Mesenchymal stem cell (in vitro differentiated cells and primary cell): ENCODE measurements around the gene PDE7B.
A peak's percentile ranks its signal among the peaks of the same experiment; 100 is the strongest.

ENCODE experiments used
- DNase-seq: peaks from one replicate; pipeline ENCODE4 v3.0.0-alpha.2; 2013
- H2AFZ ChIP-seq: one replicate; pipeline ENCODE4 v1.6.1; 2013; ENCODE audit warnings: low read depth, mild to moderate bottlenecking, control low read depth, inconsistent platforms, low read length, moderate library complexity
- H2AK5ac ChIP-seq: 2 replicates; pipeline ENCODE4 v1.6.1; 2013; ENCODE audit warnings: low read length, moderate library complexity, mild to moderate bottlenecking, inconsistent platforms; ENCODE audit not compliant: severe bottlenecking
- H2BK120ac ChIP-seq: one replicate; pipeline ENCODE4 v1.6.1; 2013; ENCODE audit warnings: low read depth, mild to moderate bottlenecking, inconsistent platforms, low read length, moderate library complexity
- H2BK12ac ChIP-seq, 2 experiments: one replicate each; pipeline ENCODE4 v1.6.1; 2013; ENCODE audit warnings: inconsistent platforms in 2 of 2, low read length in 2 of 2, mild to moderate bottlenecking in 2 of 2, moderate library complexity in 2 of 2, control low read depth in 1 of 2
- H2BK15ac ChIP-seq: one replicate; pipeline ENCODE4 v1.6.1; 2013; ENCODE audit warnings: mild to moderate bottlenecking, low read depth, inconsistent platforms; ENCODE audit not compliant: poor library complexity, severe bottlenecking
- H2BK5ac ChIP-seq: 2 replicates; pipeline ENCODE4 v1.6.1; 2013; ENCODE audit warnings: low read depth, mild to moderate bottlenecking, low read length, control low read depth, inconsistent platforms; ENCODE audit not compliant: poor library complexity, severe bottlenecking
- H3K14ac ChIP-seq, 2 experiments: one replicate each; pipeline ENCODE4 v1.6.1; 2013; ENCODE audit warnings: inconsistent platforms in 2 of 2, low read length in 2 of 2, control low read depth in 1 of 2, mild to moderate bottlenecking in 1 of 2, moderate library complexity in 1 of 2
- H3K18ac ChIP-seq, 2 experiments: one replicate each; pipeline ENCODE4 v1.6.1; 2013; ENCODE audit warnings: inconsistent platforms in 2 of 2, low read length in 2 of 2, control low read depth in 1 of 2, low read depth in 1 of 2, mild to moderate bottlenecking in 1 of 2
- H3K23ac ChIP-seq, 2 experiments: one replicate each; pipeline ENCODE4 v1.6.1; 2013; ENCODE audit warnings: inconsistent platforms in 2 of 2, low read length in 2 of 2, mild to moderate bottlenecking in 2 of 2, moderate library complexity in 2 of 2, control low read depth in 1 of 2
- H3K27ac ChIP-seq: 2 replicates; pipeline ENCODE4 v1.5.1; 2013; ENCODE audit warnings: mild to moderate bottlenecking, moderate library complexity, low read length, control low read depth, inconsistent platforms; ENCODE audit not compliant: poor library complexity, severe bottlenecking
- H3K27me3 ChIP-seq, 2 experiments: 2 replicates each; pipeline versions ENCODE4 v1.6.1 to v1.7.0; 2013; ENCODE audit warnings: low read length in 2 of 2, mild to moderate bottlenecking in 2 of 2, moderate library complexity in 2 of 2, control low read depth in 1 of 2, inconsistent platforms in 1 of 2; ENCODE audit not compliant: control insufficient read depth in 1 of 2, insufficient read depth in 1 of 2
- H3K36me3 ChIP-seq, 2 experiments: 2 replicates each; pipeline versions ENCODE4 v1.6.1 to v1.7.0; 2013; ENCODE audit warnings: low read length in 2 of 2, control low read depth in 1 of 2, inconsistent platforms in 1 of 2, low read depth in 1 of 2, mild to moderate bottlenecking in 1 of 2; ENCODE audit not compliant: insufficient read depth in 2 of 2, control insufficient read depth in 1 of 2
- H3K4ac ChIP-seq, 2 experiments: one replicate each; pipeline ENCODE4 v1.6.1; 2013; ENCODE audit warnings: inconsistent platforms in 2 of 2, low read length in 2 of 2, mild to moderate bottlenecking in 2 of 2, moderate library complexity in 2 of 2, control low read depth in 1 of 2, low read depth in 1 of 2
- H3K4me1 ChIP-seq: 2 replicates; pipeline ENCODE4 v1.6.1; 2013; ENCODE audit warnings: low read depth, low read length, control low read depth; ENCODE audit not compliant: control insufficient read depth, insufficient read depth
- H3K4me2 ChIP-seq: 2 replicates; pipeline ENCODE4 v1.6.1; 2013; ENCODE audit warnings: low read length, mild to moderate bottlenecking, inconsistent platforms; ENCODE audit not compliant: poor library complexity, severe bottlenecking
- H3K4me3 ChIP-seq, 2 experiments: 2 replicates each; pipeline versions ENCODE4 v1.5.1 to v1.7.0; 2013; ENCODE audit warnings: low read length in 2 of 2, mild to moderate bottlenecking in 2 of 2, control low read depth in 1 of 2, low read depth in 1 of 2; ENCODE audit not compliant: insufficient read depth in 1 of 2
- H3K79me1 ChIP-seq: replicated peaks from 2 replicates; pipeline ENCODE4 v1.6.1; 2013; ENCODE audit warnings: mild to moderate bottlenecking, control low read depth, low read length, inconsistent platforms; ENCODE audit not compliant: poor library complexity, severe bottlenecking
- H3K9ac ChIP-seq: 2 replicates; pipeline ENCODE4 v1.7.0; 2013; ENCODE audit warnings: mild to moderate bottlenecking, low read length, moderate library complexity
- H3K9me3 ChIP-seq: 2 replicates; pipeline ENCODE4 v1.7.0; 2013; ENCODE audit warnings: mild to moderate bottlenecking, low read length; ENCODE audit not compliant: control insufficient read depth
- H4K8ac ChIP-seq: one replicate; pipeline ENCODE4 v1.6.1; 2013; ENCODE audit warnings: inconsistent platforms, mild to moderate bottlenecking, low read length, moderate library complexity
- H4K91ac ChIP-seq: one replicate; pipeline ENCODE4 v1.6.1; 2013; ENCODE audit warnings: mild to moderate bottlenecking, low read length, inconsistent platforms
- WGBS: methylation state at CpG from one replicate; pipeline ENCODE4 v1.1.7; 2013; ENCODE audit warnings: mixed read lengths; 5-methylcytosine and 5-hydroxymethylcytosine counted together

The PDE7B gene

GRCh38 chr6:136157743-136158142, 306.2 kb downstream of the PDE7B start:
- no peak overlapping the region for H2BK12ac ChIP-seq
- H3K18ac ChIP-seq = no peak overlapping the region
- no peak overlapping the region for H2BK5ac ChIP-seq
- H3K4me2 ChIP-seq = no peak overlapping the region
- no peak overlapping the region for H3K9ac ChIP-seq
- no peak overlapping the region for H3K23ac ChIP-seq
- no peak for DNase-seq
- no peaks in the 10 kb centered on the region for H3K79me1 ChIP-seq
- no peaks in the 10 kb centered on the region for H3K9me3 ChIP-seq
- H2BK15ac ChIP-seq = no peak overlapping the region
- peaks cover 4 to 100% of the 10 kb centered on the region in 2 experiments for H3K36me3 ChIP-seq
- no peak overlapping the region for H3K14ac ChIP-seq
- no peak overlapping the region for H4K8ac ChIP-seq
- H2AK5ac ChIP-seq = no peak overlapping the region
- H3K4me1 ChIP-seq = no peaks in the 10 kb centered on the region
- H3K27me3 ChIP-seq = no peaks in the 10 kb centered on the region
- no peak overlapping the region for H3K27ac ChIP-seq
- 91% methylated on average over 4 of the region's 5 CpGs for WGBS
- H3K4me3 ChIP-seq = no peak overlapping the region
- no peak overlapping the region for H2BK120ac ChIP-seq
- H3K4ac ChIP-seq = no peak overlapping the region
- no peak overlapping the region for H2AFZ ChIP-seq
- H4K91ac ChIP-seq = no peak overlapping the region

GRCh38 chr6:136158387-136158821, 306.9 kb downstream of the PDE7B start:
- no peak overlapping the region for H2BK120ac ChIP-seq
- 86% methylated on average over 4 of the region's 4 CpGs for WGBS
- DNase-seq = peak; percentile 16

GRCh38 chr6:136158971-136159370, 307.5 kb downstream of the PDE7B start:
- H3K9me3 ChIP-seq = no peaks in the 10 kb centered on the region
- WGBS = no CpG with 5 or more reads among the region's 2 CpGs
- H3K4ac ChIP-seq = no peak overlapping the region
- H2AFZ ChIP-seq = no peak overlapping the region
- H3K23ac ChIP-seq = no peak overlapping the region
- H3K14ac ChIP-seq = no peak overlapping the region
- H3K36me3 ChIP-seq = peaks cover 4 to 100% of the 10 kb centered on the region in 2 experiments
- no peak overlapping the region for H2AK5ac ChIP-seq
- H2BK15ac ChIP-seq = no peak overlapping the region
- H3K27me3 ChIP-seq = no peaks in the 10 kb centered on the region
- H4K8ac ChIP-seq = no peak overlapping the region
- H3K4me1 ChIP-seq = no peaks in the 10 kb centered on the region
- no peak overlapping the region for H3K4me2 ChIP-seq
- H4K91ac ChIP-seq = no peak overlapping the region
- no peaks in the 10 kb centered on the region for H3K79me1 ChIP-seq
- H3K9ac ChIP-seq = no peak overlapping the region
- no peak overlapping the region for H3K4me3 ChIP-seq
- H3K27ac ChIP-seq = no peak overlapping the region
- no peak for DNase-seq
- H2BK12ac ChIP-seq = no peak overlapping the region
- no peak overlapping the region for H2BK5ac ChIP-seq
- H3K18ac ChIP-seq = no peak overlapping the region
- no peak overlapping the region for H2BK120ac ChIP-seq

More at GRCh38 chr6:136158387-136158821, 306.9 kb downstream of the PDE7B start:
- no peak overlapping the region for H3K4me2 ChIP-seq
- H4K8ac ChIP-seq = no peak overlapping the region
- no peak overlapping the region for H3K4ac ChIP-seq
- H2BK15ac ChIP-seq = no peak overlapping the region
- H2AK5ac ChIP-seq = no peak overlapping the region
- no peaks in the 10 kb centered on the region for H3K79me1 ChIP-seq
- no peaks in the 10 kb centered on the region for H3K27me3 ChIP-seq
- H3K9ac ChIP-seq = no peak overlapping the region
- no peak overlapping the region for H3K27ac ChIP-seq
- H4K91ac ChIP-seq = no peak overlapping the region
- H3K14ac ChIP-seq = no peak overlapping the region
- H3K36me3 ChIP-seq = peaks cover 4 to 100% of the 10 kb centered on the region in 2 experiments
- H3K4me3 ChIP-seq = no peak overlapping the region
- no peak overlapping the region for H3K23ac ChIP-seq
- no peaks in the 10 kb centered on the region for H3K4me1 ChIP-seq
- no peak overlapping the region for H2AFZ ChIP-seq
- no peak overlapping the region for H2BK5ac ChIP-seq
- no peak overlapping the region for H3K18ac ChIP-seq
- no peak overlapping the region for H2BK12ac ChIP-seq
- H3K9me3 ChIP-seq = no peaks in the 10 kb centered on the region

- Histone ChIP-seq H2BK120ac (no peak overlapping the region), H4K91ac (no peak overlapping the region), H2BK15ac (no peak overlapping the region), H2BK12ac (no peak overlapping the region), H3K18ac (no peak overlapping the region), H3K23ac (no peak overlapping the region), H3K4ac (no peak overlapping the region), H2AK5ac (no peak overlapping the region), H3K4me2 (no peak overlapping the region), H3K14ac (no peak overlapping the region), H3K9ac (no peak overlapping the region), H3K9me3 (no peaks in the 10 kb centered on the region), H4K8ac (no peak overlapping the region), H3K36me3 (peaks cover 4 to 99% of the 10 kb centered on the region in 2 experiments), H2AFZ (no peak overlapping the region), H3K27ac (no peak overlapping the region), H3K79me1 (no peaks in the 10 kb centered on the region), H3K4me1 (no peaks in the 10 kb centered on the region), H3K27me3 (no peaks in the 10 kb centered on the region), H2BK5ac (no peak overlapping the region), H3K4me3 (no peak overlapping the region)
- no peak for DNase-seq
- WGBS = 91% methylated on average over 4 of the region's 4 CpGs
Observed at GRCh38 chr6:136160250-136160649, 308.7 kb downstream of the PDE7B start.
